ENCODE results near the gene HMGCS2. TPM values are rescaled to one million over a fixed set of nuclear protein-coding genes. Genes with fewer than 3 reads are reported as not detected.

HMGCS2 gene
- total and polyA plus RNA-seq, 9 of the 15 experiments (the other 6 are each of a cell fraction or from before 2014, with no cell fraction given) = 0.13 TPM; not detected in 8

DNA sequence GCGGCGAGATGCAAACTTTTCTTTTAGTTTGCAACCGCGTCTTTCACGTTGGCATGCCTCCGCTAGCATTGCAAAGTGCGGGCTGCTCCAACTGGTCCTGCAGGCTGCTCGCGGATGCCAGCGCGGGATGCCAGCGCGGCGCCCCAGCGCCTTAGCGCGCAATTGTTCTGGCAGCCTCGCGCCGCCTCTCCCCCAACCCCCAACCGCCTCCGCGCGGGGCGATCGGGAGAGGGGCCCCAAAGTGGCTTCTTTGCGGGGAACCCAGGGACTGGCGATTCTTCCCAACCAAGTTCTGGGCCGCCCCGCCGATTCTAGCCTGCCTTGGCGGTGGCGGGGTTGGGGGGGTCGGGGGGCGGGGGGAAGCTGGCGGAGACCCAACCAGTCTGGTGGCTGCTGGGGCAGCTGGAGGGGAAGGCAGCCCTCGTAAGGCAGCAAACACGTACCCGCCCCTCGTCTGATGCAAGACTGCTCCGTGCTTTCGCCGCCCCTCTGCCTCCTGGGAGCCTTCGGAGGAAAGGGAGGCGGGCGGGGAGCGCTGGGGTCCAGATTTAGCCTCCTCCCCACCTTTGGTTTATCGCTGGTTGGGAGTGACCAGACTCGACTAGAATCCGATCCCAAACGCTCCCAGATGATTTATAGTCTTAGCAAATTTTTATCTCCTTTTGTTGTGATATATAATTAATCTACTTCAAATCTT lies 56.2 kb downstream of the HMGCS2 start (continued):
- TF ChIP-seq, protein P1, sequence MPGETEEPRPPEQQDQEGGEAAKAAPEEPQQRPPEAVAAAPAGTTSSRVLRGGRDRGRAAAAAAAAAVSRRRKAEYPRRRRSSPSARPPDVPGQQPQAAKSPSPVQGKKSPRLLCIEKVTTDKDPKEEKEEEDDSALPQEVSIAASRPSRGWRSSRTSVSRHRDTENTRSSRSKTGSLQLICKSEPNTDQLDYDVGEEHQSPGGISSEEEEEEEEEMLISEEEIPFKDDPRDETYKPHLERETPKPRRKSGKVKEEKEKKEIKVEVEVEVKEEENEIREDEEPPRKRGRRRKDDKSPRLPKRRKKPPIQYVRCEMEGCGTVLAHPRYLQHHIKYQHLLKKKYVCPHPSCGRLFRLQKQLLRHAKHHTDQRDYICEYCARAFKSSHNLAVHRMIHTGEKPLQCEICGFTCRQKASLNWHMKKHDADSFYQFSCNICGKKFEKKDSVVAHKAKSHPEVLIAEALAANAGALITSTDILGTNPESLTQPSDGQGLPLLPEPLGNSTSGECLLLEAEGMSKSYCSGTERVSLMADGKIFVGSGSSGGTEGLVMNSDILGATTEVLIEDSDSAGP (CRISPR knock-in tag; IDR thresholded peaks at IDR 0.05) = no peak
- TF ChIP-seq CHCHD3 (CRISPR knock-in tag; IDR thresholded peaks at IDR 0.05) = no peak
- TF ChIP-seq, protein P2, sequence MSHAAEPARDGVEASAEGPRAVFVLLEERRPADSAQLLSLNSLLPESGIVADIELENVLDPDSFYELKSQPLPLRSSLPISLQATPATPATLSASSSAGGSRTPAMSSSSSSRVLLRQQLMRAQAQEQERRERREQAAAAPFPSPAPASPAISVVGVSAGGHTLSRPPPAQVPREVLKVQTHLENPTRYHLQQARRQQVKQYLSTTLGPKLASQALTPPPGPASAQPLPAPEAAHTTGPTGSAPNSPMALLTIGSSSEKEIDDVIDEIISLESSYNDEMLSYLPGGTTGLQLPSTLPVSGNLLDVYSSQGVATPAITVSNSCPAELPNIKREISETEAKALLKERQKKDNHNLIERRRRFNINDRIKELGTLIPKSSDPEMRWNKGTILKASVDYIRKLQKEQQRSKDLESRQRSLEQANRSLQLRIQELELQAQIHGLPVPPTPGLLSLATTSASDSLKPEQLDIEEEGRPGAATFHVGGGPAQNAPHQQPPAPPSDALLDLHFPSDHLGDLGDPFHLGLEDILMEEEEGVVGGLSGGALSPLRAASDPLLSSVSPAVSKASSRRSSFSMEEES (CRISPR knock-in tag; IDR thresholded peaks at IDR 0.05) = no peak
- no peak for TF ChIP-seq NR1H2 (CRISPR knock-in tag; IDR thresholded peaks at IDR 0.05)
- peak; percentile 98 for TF ChIP-seq CEBPG (CRISPR knock-in tag; IDR thresholded peaks at IDR 0.05)
- TF ChIP-seq CEBPG (tag; conservative IDR thresholded peaks at IDR 0.05 in 1 of 2, IDR thresholded peaks at IDR 0.05 in 1 of 2) = peak; percentile 92 to 93
- no peak for TF ChIP-seq FOXP1 (CRISPR knock-in tag; IDR thresholded peaks at IDR 0.05)
- peak; percentile 60 for TF ChIP-seq POLR2H (tag; IDR thresholded peaks at IDR 0.05; ENCODE audit: low read depth)
- no peak; the same call in 1 of the 2 replicates for TF ChIP-seq BHLHE40 (IDR thresholded peaks at IDR 0.05; ENCODE audit: low read length)
- peak; percentile 35; the same call in 1 of the 2 replicates for TF ChIP-seq PHF8 (IDR thresholded peaks at IDR 0.05; ENCODE audit: borderline replicate concordance, low read length)
- no peak for TF ChIP-seq TAL1 (IDR thresholded peaks at IDR 0.05)
- TF ChIP-seq SRF (CRISPR knock-in tag; IDR thresholded peaks at IDR 0.05) = peak in 1 of 2 experiments; percentile 21; a peak in 1 of 4 replicates
- TF ChIP-seq DMBX1 (CRISPR knock-in tag; IDR thresholded peaks at IDR 0.05; ENCODE audit: borderline replicate concordance) = no peak
- no peak for TF ChIP-seq ZC3H11A (IDR thresholded peaks at IDR 0.05; ENCODE audit: low read depth, low read length)
- TF ChIP-seq SREBF2 (CRISPR knock-in tag; IDR thresholded peaks at IDR 0.05) = no peak
- TF ChIP-seq, protein P3, sequence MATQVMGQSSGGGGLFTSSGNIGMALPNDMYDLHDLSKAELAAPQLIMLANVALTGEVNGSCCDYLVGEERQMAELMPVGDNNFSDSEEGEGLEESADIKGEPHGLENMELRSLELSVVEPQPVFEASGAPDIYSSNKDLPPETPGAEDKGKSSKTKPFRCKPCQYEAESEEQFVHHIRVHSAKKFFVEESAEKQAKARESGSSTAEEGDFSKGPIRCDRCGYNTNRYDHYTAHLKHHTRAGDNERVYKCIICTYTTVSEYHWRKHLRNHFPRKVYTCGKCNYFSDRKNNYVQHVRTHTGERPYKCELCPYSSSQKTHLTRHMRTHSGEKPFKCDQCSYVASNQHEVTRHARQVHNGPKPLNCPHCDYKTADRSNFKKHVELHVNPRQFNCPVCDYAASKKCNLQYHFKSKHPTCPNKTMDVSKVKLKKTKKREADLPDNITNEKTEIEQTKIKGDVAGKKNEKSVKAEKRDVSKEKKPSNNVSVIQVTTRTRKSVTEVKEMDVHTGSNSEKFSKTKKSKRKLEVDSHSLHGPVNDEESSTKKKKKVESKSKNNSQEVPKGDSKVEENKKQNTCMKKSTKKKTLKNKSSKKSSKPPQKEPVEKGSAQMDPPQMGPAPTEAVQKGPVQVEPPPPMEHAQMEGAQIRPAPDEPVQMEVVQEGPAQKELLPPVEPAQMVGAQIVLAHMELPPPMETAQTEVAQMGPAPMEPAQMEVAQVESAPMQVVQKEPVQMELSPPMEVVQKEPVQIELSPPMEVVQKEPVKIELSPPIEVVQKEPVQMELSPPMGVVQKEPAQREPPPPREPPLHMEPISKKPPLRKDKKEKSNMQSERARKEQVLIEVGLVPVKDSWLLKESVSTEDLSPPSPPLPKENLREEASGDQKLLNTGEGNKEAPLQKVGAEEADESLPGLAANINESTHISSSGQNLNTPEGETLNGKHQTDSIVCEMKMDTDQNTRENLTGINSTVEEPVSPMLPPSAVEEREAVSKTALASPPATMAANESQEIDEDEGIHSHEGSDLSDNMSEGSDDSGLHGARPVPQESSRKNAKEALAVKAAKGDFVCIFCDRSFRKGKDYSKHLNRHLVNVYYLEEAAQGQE (IDR thresholded peaks at IDR 0.05; ENCODE audit: borderline replicate concordance) = peak; percentile 43
- TF ChIP-seq, protein P3 (CRISPR knock-in tag; IDR thresholded peaks at IDR 0.05; ENCODE audit: low read depth) = no peak

Measured in K562 (cell line).